Hematopoietic multipotent progenitor cell treated with erythropoietin and hydrocortisone succinate and interleukin-3 and kit ligand, for 8 days (in vitro differentiated cells): ENCODE measurements around the gene KAT2B.

Source experiments
- DNase-seq: peaks from one replicate; pipeline ENCODE4 v3.0.0-alpha.2; 2015

The KAT2B gene

GRCh38 chr3:20148466-20148865 is 108.2 kb downstream of the KAT2B start:
- DNase-seq: no peak

DNA sequence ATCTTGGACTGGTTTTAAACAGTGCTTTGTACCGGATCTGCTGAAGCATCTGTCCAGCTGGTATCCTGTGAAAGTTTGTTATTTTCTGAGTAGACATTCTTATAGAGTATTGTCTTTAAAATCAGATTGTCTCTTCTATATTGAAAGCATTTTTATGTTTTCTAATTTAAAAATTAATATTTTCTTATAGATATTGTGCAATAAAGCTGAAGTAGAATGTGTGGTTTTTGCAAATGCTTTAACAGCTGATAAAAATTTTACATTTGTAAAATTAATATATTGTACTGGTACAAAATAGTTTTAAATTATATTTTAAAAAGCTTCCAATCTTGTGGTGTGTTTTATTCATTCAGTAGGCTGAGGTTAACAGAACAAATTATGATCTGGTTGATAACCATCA is 113.8 kb downstream of the KAT2B start:
- DNase-seq: no peak

GRCh38 chr3:20154928-20155327 is 114.7 kb downstream of the KAT2B start:
- DNase-seq: no peak

DNA sequence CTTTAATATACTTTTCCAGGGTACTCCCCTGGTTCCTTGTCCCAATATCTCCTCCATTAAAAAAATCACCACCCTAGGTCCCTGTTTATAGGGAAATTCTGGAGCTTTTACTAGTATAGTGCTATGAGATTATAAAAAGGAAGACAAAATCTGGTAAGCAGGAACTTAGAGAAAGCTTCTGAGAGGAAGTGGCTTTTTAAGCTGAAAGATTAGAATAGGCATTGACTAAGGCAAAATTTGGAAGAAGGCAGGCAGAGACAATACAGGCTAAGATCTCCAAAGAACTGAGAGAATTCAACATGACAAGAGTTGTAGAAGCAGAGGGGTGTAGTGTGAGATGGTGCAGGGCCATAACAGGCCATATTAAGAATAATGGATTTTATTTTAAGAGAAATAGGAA is 120.0 kb downstream of the KAT2B start:
- no peak for DNase-seq

DNA sequence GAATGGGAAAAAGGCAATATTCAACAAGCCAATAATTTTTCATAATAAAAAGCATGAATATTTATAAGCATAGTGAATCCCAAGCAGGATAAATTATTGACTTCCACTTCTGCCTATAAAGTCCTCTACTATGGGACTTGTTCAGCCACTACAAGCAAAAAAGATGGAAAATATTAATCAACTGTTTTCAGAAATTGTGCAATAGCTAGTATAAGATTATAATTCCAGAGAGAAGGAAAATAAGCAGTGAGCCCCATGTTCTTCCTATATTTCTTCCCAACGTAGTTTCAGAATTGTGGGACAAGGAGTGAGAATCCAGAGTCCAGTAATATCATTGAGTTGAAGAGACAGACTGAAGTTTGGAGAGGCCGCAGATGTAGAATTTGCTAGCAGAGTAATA is 121.5 kb downstream of the KAT2B start:
- no peak for DNase-seq

DNA sequence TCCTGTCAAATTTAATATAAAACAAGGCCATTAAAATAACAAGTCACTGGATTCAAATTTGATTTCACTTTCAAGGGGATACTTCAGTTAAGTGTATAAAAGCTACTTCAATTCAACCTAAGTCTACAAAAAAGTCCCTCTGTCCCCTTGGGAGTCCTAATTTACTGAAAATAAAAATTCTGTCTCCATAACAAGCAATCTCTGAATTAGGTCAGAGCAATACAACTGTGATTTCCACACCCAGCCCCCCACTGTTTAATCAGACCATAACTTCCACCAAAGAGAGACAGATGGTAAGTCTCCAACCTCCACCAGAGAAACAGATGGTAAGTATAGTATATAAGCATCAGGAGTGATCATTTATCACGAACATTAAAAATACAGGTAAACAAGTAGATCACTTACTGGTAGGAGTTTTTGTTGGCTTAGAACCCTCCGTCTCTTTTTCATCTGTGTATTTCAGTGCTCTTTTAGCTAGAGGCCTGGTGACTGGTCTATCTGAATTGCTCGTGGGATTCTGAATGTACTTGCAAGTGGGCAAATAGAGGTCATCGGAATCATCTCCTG is 133.7 kb downstream of the KAT2B start:
- no peak for DNase-seq

DNA sequence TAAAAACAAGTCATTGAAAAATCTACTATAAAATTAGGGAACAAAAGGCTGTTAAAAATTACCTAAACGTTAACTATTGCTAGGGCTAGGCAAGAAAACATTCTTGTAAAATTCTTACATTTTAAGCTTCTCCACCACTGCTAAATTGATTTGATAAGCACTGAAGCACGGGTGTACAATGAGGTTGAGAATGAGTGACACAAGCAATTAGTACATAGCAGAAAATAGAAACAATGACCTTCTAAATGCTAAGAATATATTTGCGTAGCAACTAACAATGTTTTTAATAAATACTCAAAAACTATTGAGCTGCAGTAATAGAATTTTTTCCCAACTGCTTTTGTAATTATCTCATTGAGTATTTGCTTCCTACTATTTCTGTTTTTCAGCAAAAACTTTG is 141.0 kb downstream of the KAT2B start:
- DNase-seq: no peak

DNA sequence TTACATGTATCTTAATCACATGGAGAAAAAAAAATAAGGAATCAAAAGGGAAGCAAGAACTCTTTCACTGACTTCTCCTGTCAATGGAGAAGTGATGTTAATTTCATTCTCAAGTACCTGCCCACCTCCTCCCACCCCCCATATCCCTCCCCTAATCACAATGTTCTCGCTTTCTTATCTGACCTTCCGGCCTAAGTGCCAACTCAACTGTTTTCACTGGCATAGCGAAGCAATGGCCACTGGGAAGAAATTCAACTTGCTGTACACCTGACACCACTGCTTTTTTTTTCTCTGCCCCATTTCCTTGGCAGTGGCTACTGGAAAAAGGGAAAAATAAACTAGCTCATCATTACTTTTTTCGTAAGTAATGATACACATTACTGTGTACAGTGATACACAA is 142.0 kb downstream of the KAT2B start:
- no peak for DNase-seq

DNA sequence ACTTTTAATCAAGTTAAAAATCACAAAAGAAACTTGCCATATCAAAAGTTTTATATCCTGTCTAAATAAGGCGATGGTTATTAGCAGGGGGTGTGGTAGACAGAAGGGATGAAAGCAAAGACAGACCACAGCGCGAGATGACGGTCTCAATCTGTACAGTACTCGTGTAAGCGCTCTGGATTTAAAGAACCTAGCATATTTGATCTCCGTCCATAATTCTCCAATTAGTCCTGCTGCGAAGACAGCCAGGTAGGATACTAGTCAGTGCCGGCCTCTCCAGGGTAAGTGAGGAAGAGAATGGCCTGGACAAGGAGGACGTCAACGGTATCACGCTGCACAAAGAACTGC is 145.1 kb downstream of the KAT2B start:
- DNase-seq: peak; percentile 30

GRCh38 chr3:20185679-20186599 is 145.7 kb downstream of the KAT2B start, which contains the start of gene SGO1:
SGO1 (minus strand) TSS chr3:20186206; CDS start chr3:20184027, 2,179 bp downstream.
- peak; percentile 99 for DNase-seq

GRCh38 chr3:20186600-20187004 is 146.4 kb downstream of the KAT2B start:
- DNase-seq: no peak

DNA sequence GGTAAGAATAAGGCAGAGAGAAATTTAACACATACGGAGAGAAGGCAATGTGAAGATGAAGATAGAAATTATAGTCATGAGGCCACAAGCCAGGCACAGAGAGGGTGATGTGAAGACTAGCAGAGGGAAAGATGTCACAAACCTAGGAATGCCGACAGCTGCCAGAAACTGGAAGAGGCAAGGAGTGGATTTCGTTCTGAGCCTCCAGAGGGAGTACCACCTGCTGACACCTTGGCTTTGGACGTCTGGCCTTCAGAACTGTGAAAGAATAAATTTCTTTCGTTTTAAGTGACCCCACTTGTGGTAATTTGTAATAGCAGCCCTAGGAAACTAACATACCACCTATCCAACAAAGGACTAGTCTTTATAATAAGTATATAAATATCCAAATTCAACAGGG is 150.7 kb downstream of the KAT2B start:
- DNase-seq: no peak

- DNase-seq: peak; percentile 17
Observed at GRCh38 chr3:20194793-20195460, 154.7 kb downstream of the KAT2B start.

DNA sequence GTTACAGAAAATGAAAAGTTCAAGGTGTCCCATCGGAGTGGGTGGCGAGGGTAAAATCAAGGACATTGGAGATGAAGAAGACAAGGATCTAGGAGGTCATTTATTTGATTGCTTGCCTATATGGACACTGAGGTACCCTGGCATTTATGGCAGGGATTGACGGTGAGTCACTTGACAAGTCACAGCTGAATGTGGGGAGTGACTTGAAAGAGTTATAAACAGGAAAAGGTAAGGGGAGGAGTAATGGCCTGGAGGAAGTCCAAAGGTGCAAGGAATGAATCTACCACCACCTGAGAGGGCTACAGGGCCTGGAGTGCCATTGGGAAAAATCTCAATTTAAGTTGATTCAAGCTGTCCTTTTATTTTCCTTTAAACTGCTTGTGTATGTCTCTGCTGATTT is 157.5 kb downstream of the KAT2B start:
- no peak for DNase-seq

GRCh38 chr3:20201143-20201542 is 160.9 kb downstream of the KAT2B start:
- DNase-seq: no peak
